Activated CD8-positive, alpha-beta memory T cell treated with anti-CD3 and anti-CD28 coated beads, Interleukin-2, amount 50 U/mL, for 48 hours (primary cell): ENCODE data around the gene PAK1.
"Not testable (repeated sequence)": the region's sequence is repeated elsewhere in the genome, so short reads cannot be mapped to it uniquely, and the experiment has no call there.

Experiments
- DNase-seq: peaks from one replicate; pipeline ENCODE4 v3.0.0-alpha.2; 2020

PAK1 gene

DNA sequence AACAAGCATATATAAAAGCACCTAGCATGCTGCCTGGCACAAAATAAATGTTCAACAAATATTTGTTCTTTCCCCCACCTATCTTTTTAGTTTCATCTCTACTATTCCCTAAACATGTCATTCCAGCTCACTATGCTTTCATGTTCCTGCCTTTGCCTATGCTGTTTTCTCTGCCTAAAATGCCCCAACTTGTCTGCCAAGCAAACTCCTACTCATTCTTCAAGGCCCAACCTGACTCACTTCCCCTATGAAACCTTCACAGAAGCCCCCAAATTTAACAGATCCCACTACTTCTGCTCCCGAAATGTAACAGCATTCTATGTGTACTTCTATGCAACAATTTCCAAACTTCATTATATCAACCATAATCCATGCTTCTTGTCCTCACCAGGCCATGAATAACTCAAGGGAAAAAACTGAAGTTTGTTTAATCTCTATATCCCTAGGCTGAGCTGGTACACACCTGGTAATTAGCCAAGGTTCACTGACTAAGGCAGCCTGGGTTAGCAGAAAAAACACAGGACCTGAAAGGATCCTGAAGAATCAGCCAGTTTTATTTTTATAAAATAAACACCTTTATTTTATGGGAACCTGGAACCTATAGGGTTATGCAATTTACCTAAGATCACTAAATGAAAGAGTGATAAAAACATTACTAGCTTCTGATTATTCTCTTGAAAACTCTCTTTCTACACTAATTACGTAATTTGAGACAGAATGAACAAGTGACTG lies 72.2 kb downstream of the PAK1 start:
- DNase-seq: no peak

DNA sequence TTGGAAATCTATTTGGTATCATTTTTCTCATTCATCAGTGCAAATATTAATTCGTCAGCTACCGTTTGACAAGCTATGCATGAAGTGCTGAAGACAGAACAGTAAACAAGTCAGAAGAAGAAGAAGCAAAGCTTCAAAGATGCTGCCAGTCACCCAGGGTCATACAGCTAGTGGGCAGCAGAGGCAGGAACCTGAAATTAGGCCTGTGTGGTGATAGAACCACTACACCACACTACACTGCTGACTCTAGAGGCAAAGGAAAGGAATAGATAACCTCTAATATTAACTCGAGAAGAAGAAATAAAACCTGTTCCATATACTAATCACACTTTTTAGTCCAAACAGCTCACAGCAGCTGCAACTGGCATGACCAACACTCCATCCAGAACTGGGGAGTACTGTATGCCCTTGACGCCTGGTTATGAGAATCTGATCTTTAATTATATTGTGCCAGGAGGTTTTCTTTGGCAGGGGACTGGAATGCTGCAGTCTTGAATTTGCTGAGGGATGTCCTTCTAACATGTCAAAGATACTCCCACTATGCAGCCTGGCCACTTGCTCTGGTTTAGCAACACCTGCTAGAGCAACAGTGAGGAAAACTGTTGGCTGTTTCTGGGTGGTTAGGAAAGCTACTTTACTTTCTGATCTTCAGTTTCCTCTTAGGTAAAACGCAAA lies 73.0 kb downstream of the PAK1 start:
- DNase-seq: no peak

DNA sequence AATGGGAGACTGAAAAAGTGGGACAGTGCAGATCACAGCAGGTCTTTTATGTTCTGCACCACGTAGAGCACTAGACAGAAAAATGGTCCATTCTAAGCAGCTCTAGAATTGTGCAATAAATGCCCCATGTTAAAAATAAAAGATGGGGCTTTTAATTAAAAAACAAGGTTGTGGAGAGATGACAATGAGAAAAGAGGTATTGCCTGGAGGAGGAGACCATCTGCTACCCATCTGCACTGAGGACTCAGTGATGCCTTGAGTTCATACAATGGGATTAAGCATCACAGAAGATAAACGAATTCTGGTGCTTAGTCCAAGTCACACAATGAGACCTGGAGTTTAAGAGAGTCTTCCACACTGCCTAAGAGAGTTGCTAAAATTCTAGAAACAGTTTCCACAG lies 73.6 kb downstream of the PAK1 start:
- DNase-seq: no peak

DNA sequence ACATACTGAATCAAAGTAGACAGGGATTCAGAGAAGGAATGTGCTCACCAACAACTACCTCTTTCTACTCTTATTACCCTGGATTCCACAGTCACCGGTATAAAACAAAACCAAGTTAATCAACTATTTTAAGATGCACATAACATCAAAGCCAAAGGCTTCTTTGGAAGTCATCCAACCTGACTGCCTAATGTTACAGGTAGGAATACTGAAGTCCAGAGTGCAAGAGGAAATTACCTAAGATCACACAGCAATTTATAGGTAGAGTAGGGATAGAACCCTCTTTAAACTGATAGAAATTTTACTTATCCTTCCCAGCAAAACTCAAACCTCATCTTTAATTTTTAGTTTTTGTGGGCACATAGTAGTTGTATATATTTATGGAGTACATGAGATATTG lies 76.3 kb downstream of the PAK1 start:
- no peak for DNase-seq

- no peak for DNase-seq
Measured at GRCh38 chr11:77396911-77397310, 77.0 kb downstream of the PAK1 start.

DNA sequence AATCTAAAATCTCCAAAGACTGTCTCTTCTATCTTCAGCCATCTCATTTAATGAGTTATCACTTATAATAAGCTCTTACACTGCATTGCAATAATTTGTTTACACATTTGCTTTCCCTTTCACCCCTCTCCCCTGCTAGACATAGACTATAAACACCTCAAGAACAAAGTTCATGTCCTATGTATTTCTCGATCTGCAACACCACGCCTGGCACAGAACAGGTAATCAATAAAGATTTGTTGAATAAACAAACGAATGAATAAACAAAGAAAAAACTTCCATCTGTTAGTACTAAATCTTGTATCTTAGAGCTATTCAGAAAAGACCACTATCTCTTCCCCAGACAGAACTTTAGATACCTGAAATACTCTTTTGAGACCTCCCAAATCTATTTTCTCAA lies 77.6 kb downstream of the PAK1 start:
- no peak for DNase-seq

DNA sequence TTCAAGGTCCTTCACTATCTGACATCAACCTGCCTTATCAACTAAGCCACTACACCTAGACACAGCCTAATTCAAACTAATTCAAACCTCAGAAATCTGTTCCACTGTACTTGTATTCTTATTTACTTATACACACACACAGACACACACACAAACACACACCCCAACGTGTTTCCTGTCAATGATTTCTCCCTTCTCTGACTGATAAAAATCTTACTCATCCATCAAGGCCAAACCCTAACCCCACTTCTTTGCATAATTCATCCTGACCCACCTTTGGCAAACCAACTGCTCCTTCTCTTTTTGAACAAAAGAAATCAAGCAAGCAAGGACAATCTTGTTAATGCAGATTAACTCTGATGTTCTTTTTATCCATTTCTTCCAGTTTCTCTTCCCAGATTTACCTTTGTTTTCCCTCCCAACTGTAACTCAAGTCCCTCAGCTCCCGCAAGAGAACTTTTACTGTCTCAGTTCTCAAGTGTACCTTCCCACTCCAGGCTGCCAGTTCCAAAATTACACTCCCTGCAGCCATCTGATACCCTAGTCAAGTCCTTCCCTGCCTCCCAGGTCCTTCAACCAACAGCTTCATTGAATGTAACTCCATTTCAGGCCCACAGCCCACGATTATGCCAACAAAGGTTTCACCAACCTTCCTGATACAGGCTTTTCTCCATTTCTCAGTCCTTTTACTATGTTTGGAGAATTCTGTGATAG lies 78.3 kb downstream of the PAK1 start:
- DNase-seq: no peak

DNA sequence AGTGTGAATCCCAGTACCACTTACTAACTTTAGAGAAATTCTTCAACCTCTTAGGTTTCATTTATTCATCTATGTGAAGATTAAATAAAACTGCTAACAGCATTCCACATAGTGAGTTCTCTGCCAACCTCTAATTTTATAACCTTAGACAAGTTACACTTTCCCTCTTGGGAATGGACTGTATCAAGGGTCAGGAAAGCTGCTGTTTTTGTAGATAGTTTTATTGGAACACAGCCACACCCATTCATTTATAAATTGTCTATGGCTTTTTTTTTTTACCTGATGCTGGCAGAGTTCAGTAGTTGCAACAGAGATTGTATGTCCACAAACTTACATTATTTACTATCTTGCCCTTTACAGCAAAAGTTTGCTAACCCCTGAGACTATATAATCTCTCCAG lies 81.1 kb downstream of the PAK1 start:
- no peak for DNase-seq

- no peak for DNase-seq
Measured at GRCh38 chr11:77387701-77388100, 86.2 kb downstream of the PAK1 start.

DNA sequence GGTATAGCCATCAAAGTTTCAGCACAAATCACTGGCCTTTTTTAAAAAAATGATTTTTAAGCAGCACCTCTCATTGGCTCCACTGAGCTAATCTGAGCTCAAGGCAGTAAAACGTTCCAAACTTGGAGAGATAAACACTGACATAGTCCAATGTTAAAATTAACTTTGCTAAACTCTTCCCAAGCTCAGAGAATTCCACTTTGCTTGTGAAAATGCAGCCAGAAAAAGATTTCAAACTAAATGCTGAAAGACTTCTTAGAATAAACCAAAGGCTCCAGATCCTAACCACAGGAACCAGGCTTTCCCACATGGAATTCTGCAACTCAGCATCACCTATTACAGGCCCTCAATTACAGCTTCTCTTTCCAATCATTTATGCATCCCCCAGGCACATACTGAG lies 87.7 kb downstream of the PAK1 start:
- no peak for DNase-seq

GRCh38 chr11:77385255-77385771 lies 88.6 kb downstream of the PAK1 start:
- DNase-seq: not testable (repeated sequence)

DNA sequence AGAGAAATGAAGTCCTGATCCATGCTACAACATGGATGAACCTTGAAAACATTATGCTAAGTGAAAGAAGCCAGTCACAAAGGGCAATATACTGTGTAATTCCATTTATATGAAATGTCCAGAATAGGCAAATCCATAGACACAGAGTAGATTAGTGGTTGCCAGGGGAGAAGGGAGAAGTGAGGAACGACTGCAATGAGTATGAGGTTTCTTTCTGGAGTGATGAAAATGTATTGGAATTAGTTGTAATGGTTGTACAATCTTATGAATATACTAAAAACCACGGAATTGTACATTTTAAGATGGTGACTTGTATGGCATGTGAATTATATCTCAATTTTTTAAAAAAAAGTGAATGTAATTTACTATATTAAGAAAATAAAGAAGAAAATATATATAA lies 89.3 kb downstream of the PAK1 start:
- no peak for DNase-seq

DNA sequence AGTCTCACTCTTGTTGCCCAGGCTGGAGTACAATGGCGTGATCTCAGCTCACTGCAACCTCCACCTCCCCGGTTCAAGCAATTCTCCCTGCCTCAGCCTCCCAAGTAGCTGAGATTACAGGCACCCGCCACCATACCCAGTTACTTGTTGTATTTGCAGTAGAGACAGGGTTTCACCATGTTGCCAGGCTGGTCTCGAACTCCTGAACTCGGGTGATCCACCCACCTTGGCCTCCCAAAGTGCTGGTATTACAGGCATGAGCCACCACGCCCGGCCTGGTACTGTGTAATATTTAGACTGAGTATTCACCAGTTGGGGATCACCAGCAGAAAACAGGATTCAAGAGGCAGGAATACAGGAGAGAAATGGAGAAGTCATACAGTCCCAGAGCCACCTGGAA lies 90.5 kb downstream of the PAK1 start:
- DNase-seq: not testable (repeated sequence)

GRCh38 chr11:77381729-77382665 lies 91.9 kb downstream of the PAK1 start:
- DNase-seq: no peak

DNA sequence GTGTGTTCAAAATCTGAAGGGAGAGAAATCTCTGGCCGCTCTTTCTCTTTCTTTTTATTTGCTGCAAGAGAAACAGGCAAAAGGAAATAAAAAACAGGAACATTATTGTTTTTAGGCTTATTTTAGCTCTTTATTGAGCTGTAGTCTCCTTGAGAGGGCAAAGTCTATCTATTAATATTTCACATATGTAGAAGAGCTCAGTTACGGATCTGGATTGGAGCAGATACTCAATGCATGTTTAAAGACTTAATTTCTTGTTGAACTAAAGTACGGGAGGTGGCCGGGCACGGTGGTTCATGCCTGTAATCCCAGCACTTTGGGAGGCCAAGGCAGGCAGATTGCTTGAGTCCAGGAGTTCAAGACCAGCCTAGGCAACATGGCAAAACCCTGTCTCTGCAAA lies 94.0 kb downstream of the PAK1 start:
- no peak for DNase-seq

- no peak for DNase-seq
Measured at GRCh38 chr11:77379253-77379652, 94.6 kb downstream of the PAK1 start.

- DNase-seq: no peak
Measured at GRCh38 chr11:77377734-77378133, 96.2 kb downstream of the PAK1 start.

DNA sequence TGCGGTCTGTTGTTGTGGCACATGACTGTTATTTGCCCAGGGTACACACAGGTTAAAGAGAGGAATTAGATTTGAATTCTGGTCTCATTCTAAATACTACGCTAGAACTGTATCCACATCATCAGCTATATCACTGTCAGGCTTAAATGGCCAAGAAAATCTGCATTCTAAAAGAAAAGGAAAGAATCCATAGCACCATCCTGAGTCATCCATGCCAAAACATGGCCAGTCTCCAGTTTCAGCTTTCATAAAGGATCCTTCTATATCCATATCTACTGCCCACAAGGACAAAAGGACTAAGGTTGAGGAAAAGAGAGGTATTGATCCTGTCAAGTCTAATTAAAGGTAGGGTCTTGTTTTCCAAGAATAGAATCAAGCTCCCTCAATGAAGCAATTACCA lies 98.8 kb downstream of the PAK1 start:
- no peak for DNase-seq

DNA sequence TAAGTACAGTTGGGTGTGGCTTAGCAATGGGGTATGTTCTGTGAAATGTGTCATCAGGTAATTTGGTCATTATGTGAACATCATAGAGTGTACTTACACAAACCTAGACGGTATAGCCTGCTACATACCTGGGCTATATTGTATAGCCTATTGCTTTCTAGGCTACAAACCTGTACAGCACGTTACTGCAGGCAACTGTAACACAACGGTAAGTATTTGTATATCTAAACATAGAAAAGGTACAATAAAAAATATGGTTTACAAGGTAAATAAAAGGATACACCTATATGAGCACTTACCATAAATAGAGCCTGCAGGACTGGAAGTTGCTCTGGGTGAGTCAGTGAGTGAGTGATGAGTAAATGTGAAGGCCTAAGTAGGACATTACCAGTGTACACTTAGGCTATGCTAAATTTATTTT lies 99.3 kb downstream of the PAK1 start:
- DNase-seq: no peak

DNA sequence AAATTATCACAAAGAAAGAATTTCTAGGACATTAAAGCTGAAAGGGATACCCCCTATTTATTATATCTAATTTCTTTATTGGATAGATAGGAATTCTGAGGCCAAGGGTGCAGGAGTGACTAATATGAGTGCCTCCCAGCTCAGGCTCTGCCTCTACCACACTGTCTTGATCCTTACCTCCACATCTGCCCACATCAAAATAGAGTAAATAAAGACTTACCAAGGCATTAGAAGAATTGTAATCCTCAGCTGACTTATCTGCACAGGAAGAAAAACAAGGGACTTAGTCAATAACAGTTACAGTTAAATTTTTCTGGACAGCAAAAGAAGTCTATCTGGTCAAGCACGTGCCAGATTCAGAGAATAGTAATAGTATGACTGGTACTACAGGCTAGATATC lies 99.8 kb downstream of the PAK1 start:
- no peak for DNase-seq

- no peak for DNase-seq
Measured at GRCh38 chr11:77372726-77373125, 101.2 kb downstream of the PAK1 start.

DNA sequence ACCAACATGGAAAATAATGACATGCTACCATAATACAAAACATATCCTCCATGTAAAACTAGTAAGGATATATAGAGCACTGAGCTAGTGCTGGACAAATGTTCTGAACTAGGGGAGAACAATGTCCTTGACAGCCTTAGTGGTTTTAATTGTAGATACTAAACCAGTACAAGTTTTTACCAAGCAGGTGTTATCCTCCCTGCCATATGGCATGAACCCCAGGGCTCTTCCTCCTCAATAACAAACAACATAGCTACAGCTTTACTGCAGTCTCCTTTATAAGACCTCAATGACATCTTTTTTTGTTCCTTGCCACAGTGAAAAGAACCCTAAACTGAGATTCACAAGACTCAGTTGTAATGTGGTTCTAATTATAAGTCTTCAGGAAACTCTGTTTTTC lies 102.2 kb downstream of the PAK1 start:
- DNase-seq: no peak

GRCh38 chr11:77370217-77370616 lies 103.7 kb downstream of the PAK1 start:
- DNase-seq: no peak
